ENCODE data around the gene AGAP3.

The AGAP3 gene

GRCh38 chr7:151137076-151137675 is 50.9 kb downstream of the AGAP3 start:
- DNase-seq (ENCODE audit: low spot score), result no peak

- no peak for DNase-seq (ENCODE audit: low spot score)
Observed at GRCh38 chr7:151137791-151138152, 51.5 kb downstream of the AGAP3 start.

GRCh38 chr7:151138153-151138851 is 52.0 kb downstream of the AGAP3 start:
- DNase-seq (ENCODE audit: low spot score), result no peak

GRCh38 chr7:151139071-151139790 is 53.0 kb downstream of the AGAP3 start:
- no peak for DNase-seq (ENCODE audit: low spot score)

GRCh38 chr7:151139791-151140190 is 53.5 kb downstream of the AGAP3 start:
- no peak for DNase-seq (ENCODE audit: low spot score)

- DNase-seq (ENCODE audit: low spot score), result no peak
Observed at GRCh38 chr7:151140826-151141225, 54.6 kb downstream of the AGAP3 start.

- no peak for DNase-seq (ENCODE audit: low spot score)
Observed at GRCh38 chr7:151141311-151141854, 55.1 kb downstream of the AGAP3 start.

- DNase-seq (ENCODE audit: low spot score), result no peak
Observed at GRCh38 chr7:151141855-151142685, 55.8 kb downstream of the AGAP3 start.

- no peak for DNase-seq (ENCODE audit: low spot score)
Observed at GRCh38 chr7:151142686-151143040, 56.4 kb downstream of the AGAP3 start.

- DNase-seq (ENCODE audit: low spot score), result no peak
Observed at GRCh38 chr7:151143261-151144015, 57.2 kb downstream of the AGAP3 start.

- no peak for DNase-seq (ENCODE audit: low spot score)
Observed at GRCh38 chr7:151144387-151144786, 58.1 kb downstream of the AGAP3 start.

GRCh38 chr7:151146761-151147160 is 60.5 kb downstream of the AGAP3 start:
- no peak for DNase-seq (ENCODE audit: low spot score)

- no peak for DNase-seq (ENCODE audit: low spot score)
Observed at GRCh38 chr7:151148319-151149259, 62.3 kb downstream of the AGAP3 start.

GRCh38 chr7:151150388-151150787 is 64.1 kb downstream of the AGAP3 start:
- no peak for DNase-seq (ENCODE audit: low spot score)

- DNase-seq (ENCODE audit: low spot score), result no peak
Observed at GRCh38 chr7:151152643-151153513, 66.6 kb downstream of the AGAP3 start.

- DNase-seq (ENCODE audit: low spot score), result no peak
Observed at GRCh38 chr7:151157645-151158329, 71.5 kb downstream of the AGAP3 start.

GRCh38 chr7:151161757-151162156 is 75.5 kb downstream of the AGAP3 start:
- no peak for DNase-seq (ENCODE audit: low spot score)

GRCh38 chr7:151166629-151167196 is 80.4 kb downstream of the AGAP3 start:
- DNase-seq (ENCODE audit: low spot score), result no peak
